HG02870 (cell line): ENCODE results near the gene HERC5.
A peak's percentile ranks its signal among the peaks of the same experiment; 100 is the strongest.
"Not testable (repeated sequence)": the region's sequence is repeated elsewhere in the genome, so short reads cannot be mapped to it uniquely, and the experiment has no call there.

Experiments used
- ATAC-seq: cut with Tn5 transposase; IDR thresholded peaks from one replicate; pipeline ENCODE4 v1.9.1; 2021; ENCODE audit warnings: mild to moderate bottlenecking, moderate library complexity; ENCODE audit not compliant: unreplicated experiment

HERC5 gene

DNA sequence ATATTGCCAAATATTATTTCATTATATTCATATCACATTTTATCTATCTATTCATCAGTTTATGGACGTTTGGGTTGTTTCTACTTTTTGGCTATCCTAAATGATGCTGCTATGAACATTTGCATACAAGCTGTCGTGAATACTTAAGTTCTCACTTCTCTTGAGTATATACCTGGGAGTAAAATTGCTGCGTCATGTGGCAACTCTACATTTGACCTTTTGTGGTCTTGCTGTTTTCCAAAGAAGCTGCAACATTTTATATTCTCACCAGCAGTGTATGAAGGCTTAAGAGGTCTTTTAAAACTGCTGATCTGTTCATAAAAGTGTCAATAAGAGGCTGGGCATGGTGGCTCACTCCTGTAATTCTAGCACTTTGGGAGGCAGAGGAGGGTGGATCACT is 60.9 kb downstream of the HERC5 start:
- no peak for ATAC-seq

- no peak for ATAC-seq
Measured at GRCh38 chr4:88518911-88519310, 62.0 kb downstream of the HERC5 start.

DNA sequence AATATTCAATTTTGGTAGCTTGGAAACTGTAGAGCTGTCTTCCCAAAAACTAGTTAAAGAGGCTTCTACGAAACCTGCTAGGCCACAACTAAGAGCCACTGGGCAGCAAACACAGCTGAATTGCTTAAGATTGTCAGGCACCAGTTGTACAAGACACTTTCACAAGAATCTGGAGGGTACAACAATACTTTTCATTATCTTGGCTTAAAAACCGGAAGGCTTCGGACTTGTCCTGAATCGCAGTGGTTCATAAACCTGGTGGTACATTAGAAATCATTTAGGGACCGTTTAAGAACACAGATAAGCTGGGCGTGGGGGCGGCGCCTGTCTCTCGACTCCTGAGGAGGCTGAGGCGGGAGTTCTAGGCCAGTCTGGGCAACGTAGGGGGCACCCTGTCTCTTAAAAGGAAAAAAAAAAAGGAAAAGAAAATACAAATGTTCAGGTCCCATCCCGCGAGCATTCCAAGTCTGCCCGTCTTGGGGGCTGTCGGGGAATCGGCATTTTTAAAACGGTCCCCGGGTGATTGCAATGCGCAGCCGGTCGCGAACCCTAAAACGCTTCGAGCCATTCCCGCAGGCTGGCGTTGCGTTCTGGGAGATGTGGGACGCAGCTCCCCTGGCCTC is 65.9 kb downstream of the HERC5 start:
- no peak for ATAC-seq

- peak; percentile 76 for ATAC-seq
Measured at GRCh38 chr4:88523325-88524129, 66.6 kb downstream of the HERC5 start, which contains the start of gene PYURF. Gene PYURF, minus strand, starts transcription at chr4:88523776. Its CDS starts 76 bp downstream, at chr4:88523700.

DNA sequence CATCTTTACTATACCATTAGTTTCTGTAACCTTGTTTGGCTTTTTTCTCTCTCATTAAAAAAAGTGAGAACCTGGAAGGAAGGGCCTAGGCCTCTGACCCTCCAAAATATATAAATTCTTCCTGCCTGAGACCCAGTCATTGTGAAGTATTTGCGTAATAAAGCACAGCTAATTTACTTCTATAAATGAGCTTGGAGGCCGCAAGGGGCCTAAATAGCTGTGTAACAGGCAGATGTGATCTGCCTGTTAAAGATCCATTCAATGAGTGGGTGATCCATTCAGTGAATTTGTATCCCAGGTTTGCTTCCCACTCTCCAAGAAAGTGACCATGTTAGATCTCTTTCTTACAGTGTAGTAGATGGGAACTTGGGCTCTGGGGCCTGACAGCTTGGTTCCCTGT is 67.3 kb downstream of the HERC5 start:
- ATAC-seq: no peak

GRCh38 chr4:88526221-88526815 is 69.4 kb downstream of the HERC5 start:
- ATAC-seq: no peak

DNA sequence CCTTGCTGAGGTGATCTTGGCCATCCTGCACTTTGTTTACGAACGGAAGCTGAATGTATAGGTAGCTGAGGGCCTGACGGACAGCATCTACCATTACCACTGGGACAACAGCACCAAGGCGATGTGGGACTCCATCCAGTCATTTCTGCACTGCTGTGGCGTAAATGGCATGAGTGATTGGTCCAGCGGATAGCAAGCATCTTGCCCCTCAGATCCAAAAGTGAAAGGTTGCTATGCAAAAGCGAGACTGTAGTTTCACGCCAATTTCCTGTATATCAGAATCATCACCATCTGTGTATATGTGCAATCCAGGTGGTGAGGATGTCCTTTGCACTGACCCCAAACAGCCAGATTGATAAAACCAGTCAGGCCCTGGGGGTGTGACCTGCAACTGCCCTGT is 70.9 kb downstream of the HERC5 start:
- peak; percentile 38 for ATAC-seq

DNA sequence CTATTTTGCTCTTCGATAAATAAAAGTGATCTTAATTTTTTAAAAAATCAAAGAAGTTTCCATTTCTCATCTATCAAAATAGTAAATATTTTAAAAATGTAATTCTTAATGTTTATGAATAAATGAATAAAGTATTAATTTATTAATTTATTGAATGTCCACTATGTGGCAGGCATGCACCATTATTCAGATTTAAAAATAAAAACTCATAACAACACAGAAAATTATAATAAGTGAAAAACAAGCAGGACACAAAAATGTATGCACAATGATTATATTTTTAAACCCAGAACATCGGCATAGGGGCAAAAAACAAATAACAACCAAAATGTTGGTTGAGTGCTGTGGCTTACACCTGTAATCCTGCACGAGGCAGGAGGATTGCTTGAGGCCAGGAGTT is 71.9 kb downstream of the HERC5 start:
- ATAC-seq: no peak

- ATAC-seq: no peak
Measured at GRCh38 chr4:88531549-88531948, 74.6 kb downstream of the HERC5 start.

- ATAC-seq: no peak
Measured at GRCh38 chr4:88533088-88533790, 76.3 kb downstream of the HERC5 start.

GRCh38 chr4:88533937-88534750 is 77.2 kb downstream of the HERC5 start:
- no peak for ATAC-seq

DNA sequence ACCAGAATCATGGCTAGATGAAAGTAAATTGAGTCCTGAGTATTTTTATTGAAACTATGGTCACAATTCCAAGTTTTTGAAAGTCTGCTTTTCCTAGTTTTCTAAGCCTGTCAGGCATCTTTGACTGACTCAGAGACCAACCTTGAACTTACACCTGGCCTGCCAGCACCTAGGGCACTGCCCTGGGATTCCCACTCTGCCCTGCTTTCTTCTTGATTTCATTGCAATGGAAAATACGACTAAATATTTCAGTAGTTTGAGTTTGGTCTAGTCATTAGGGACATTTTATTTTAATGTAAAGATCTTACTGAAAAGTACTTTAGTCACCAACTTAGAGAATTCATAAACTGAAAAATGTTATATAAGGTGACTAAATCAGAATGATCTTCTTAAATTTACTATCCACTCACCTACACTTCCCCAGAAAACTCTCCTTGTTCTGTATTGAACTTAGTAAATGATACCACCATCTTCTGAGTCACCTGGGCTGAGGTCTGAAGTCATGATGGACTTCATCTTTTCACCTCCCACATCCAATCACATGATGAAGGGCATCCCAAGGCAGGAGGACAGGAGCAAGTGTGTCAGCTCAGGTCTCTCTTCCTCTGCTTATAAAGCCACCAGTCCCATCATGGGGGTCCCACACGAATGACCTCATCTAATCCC is 78.3 kb downstream of the HERC5 start:
- ATAC-seq: no peak

GRCh38 chr4:88537709-88538108 is 80.8 kb downstream of the HERC5 start:
- no peak for ATAC-seq

GRCh38 chr4:88539322-88540068 is 82.6 kb downstream of the HERC5 start:
- not testable (repeated sequence) for ATAC-seq

- no peak for ATAC-seq
Measured at GRCh38 chr4:88549815-88550214, 92.9 kb downstream of the HERC5 start.
